GM23248 (cell line): ENCODE results near the gene CRY1.

Source experiments
- EZH2 ChIP-seq: fragments of 200-600 bp; sonication (generic); IDR thresholded peaks from 2 replicates; pipeline ENCODE4 v1.6.1; 2018; ENCODE audit warnings: antibody characterized with exemption, mild to moderate bottlenecking; ENCODE audit not compliant: insufficient read depth, poor library complexity, severe bottlenecking
- EZH2phosphoT487 ChIP-seq: fragments of 200-600 bp; sonication (generic); IDR thresholded peaks from 2 replicates; pipeline ENCODE4 v1.6.1; 2018; ENCODE audit warnings: antibody characterized with exemption, moderate library complexity, mild to moderate bottlenecking, low read depth; ENCODE audit not compliant: insufficient read depth

DNA sequence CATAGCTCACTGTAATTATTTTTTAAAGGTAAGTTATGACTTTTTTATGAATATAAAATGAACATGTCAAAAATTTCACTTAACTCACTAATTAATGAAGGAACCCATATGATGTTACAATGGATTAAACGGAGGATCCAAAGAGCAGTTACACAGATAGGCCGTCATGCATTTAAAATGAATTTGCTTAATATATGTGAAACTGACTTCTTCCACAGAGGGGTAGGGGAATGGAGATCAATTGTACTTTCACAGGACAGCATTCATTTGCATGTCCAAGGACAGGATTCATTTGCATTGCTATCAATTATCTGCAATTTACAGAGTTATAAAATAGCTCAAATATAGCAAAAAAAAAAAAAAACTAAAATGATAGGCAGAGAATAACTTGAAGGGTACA lies 6.6 kb upstream of the CRY1 start:
- TF ChIP-seq EZH2phosphoT487: no peak
- no peak for TF ChIP-seq EZH2
